BJ (cell line): ENCODE data around the gene ATP11A. TPM values are rescaled to one million over a fixed set of nuclear protein-coding genes. Genes with fewer than 3 reads are reported as not detected.

Source experiments
- CTCF ChIA-PET: fragments of 350-600 bp; formaldehyde crosslinking; extraction: SDS; loops from one replicate; lab custom pipeline; 2021; ENCODE audit warnings: antibody characterized with exemption, inconsistent platforms; lab: Yijun Ruan, JAX
- POLR2A ChIA-PET: fragments of 300-600 bp; sonication (Branson Sonifier 250); formaldehyde crosslinking; extraction: SDS; loops from one replicate; lab custom pipeline; 2021; ENCODE audit warnings: antibody characterized with exemption; lab: Charles Lee
- DNase-seq: peaks from one replicate; pipeline ENCODE4 v3.0.0-alpha.2; 2011; ENCODE audit warnings: low read depth
- H3K27me3 ChIP-seq: 2 replicates; pipeline ENCODE4 v1.6.0; 2011; ENCODE audit warnings: low read length; ENCODE audit not compliant: control insufficient read depth, insufficient read depth
- H3K36me3 ChIP-seq: 2 replicates; pipeline ENCODE4 v1.5.1; 2011; ENCODE audit warnings: low read length; ENCODE audit not compliant: control insufficient read depth, insufficient read depth
- H3K4me3 ChIP-seq: 2 replicates; pipeline ENCODE4 v1.5.1; 2011; ENCODE audit warnings: low read depth, mild to moderate bottlenecking, control low read depth, low read length
- polyA plus RNA-seq: library from polyadenylated mRNA; depleted of rRNA; stranded (reverse); fragments of >200 nt; gene quantifications from 2 replicates; pipeline ENCODE4 v1.2.3, GENCODE V29; 2011
- TF ChIP-seq, protein P1 (sequence below): IDR thresholded peaks from 2 replicates; pipeline ENCODE4 v1.5.1; 2011; ENCODE audit warnings: low read depth, mild to moderate bottlenecking, control low read depth, inconsistent platforms, low read length, moderate library complexity; ENCODE audit not compliant: insufficient read depth

Gene ATP11A
- polyA plus RNA-seq, 1 experiment: 1.9 TPM

DNA sequence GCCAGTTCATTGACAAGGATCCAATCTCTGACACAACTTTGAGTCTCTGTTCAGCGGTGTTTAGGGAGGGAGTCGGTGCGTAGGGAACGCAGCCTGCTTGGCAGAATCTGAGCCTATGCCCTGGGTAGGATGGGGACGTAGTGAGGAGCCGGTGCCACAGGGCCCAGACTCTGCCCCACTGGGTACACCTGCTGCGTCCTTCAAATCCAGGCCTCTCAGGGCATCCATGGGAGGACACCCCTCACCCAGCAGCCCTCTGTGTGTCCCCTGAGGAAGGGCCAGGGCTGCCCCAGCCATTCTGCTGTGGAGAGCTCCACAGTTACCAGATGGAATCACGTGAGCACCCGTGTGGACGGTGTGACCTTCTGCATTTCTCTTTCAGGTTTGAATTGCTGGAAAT is 146.0 kb downstream of the ATP11A start:
- TF ChIP-seq, protein P1, sequence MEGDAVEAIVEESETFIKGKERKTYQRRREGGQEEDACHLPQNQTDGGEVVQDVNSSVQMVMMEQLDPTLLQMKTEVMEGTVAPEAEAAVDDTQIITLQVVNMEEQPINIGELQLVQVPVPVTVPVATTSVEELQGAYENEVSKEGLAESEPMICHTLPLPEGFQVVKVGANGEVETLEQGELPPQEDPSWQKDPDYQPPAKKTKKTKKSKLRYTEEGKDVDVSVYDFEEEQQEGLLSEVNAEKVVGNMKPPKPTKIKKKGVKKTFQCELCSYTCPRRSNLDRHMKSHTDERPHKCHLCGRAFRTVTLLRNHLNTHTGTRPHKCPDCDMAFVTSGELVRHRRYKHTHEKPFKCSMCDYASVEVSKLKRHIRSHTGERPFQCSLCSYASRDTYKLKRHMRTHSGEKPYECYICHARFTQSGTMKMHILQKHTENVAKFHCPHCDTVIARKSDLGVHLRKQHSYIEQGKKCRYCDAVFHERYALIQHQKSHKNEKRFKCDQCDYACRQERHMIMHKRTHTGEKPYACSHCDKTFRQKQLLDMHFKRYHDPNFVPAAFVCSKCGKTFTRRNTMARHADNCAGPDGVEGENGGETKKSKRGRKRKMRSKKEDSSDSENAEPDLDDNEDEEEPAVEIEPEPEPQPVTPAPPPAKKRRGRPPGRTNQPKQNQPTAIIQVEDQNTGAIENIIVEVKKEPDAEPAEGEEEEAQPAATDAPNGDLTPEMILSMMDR: no peak

DNA sequence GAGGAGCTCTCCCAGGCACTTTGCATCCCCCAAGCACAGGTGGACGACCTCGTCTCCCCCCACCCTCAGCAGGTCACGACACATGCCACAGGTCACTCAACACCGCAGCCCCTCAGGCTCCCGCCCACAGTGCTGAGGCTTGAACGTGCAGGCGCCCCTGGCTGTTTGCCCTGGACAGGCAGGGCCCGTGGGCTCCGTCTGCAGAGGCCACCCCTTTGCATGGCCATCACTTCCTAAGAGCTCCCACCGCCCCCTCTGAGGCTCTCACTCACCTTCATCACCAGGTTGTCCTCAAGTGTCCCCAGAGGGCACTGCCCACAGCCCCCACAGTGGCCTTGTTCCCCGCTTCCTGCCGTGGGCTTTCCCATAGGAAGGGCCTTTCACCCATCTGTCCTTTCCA is 147.1 kb downstream of the ATP11A start:
- H3K27me3 ChIP-seq: no peaks in the 10 kb centered on the region

More for the DNA sequence above, 146.0 kb downstream of the ATP11A start:
- peaks cover 9% of the 10 kb centered on the region for H3K36me3 ChIP-seq
- H3K4me3 ChIP-seq: no peak overlapping the region
- CTCF ChIA-PET: no interaction called here
- no peaks in the 10 kb centered on the region for H3K27me3 ChIP-seq
- POLR2A ChIA-PET: no interaction called here
- DNase-seq: no peak

DNA sequence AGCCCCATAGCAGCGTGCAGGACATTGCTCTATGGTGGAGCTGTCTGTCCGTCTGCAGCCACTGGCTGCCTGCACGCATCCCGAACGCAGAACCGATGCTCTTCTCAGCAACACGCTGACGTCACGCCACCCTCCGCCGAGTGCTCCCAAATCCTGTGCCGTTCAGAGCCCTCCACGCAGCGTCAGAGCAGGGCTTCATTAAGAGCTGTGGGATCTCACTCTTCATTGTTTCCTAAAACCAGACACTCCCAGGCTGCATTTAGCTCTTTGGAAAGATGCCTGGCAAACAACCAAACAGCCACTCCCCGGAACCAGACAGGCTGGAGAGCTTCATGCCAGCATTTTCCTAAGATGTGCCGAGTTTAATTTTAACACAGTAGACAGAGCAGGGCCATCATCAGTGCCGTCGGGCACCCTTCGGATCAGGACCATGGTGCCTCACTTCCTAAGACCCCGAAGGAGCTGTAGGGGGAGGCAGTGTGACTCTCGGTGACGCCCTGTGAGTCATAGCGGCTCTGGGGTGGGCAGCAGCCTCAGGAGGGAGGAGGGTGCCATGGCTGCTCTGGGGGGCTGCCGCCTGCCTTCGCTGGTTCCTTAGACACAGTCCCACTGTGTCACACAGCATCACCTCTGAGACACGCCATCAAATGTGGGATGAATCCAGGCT is 147.7 kb downstream of the ATP11A start:
- peaks cover 8% of the 10 kb centered on the region for H3K36me3 ChIP-seq
- ChIA-PET CTCF (interaction anchor here (0.8 kb wide), 1 partner anchor 37 kb away, joined by 3 read pairs; no protein-coding TSS in a partner anchor), POLR2A (no interaction called here)
- TF ChIP-seq, protein P1: no peak
- H3K27me3 ChIP-seq: no peaks in the 10 kb centered on the region
- no peak for DNase-seq
- no peak overlapping the region for H3K4me3 ChIP-seq

More for the DNA sequence above, 147.1 kb downstream of the ATP11A start:
- TF ChIP-seq, protein P1: no peak
- Histone ChIP-seq H3K4me3 (no peak overlapping the region), H3K36me3 (peaks cover 8% of the 10 kb centered on the region)
- CTCF ChIA-PET: interaction anchor here (0.8 kb wide), 1 partner anchor 38 kb away, joined by 3 read pairs; no protein-coding TSS in a partner anchor
- no peak for DNase-seq
- POLR2A ChIA-PET: no interaction called here

DNA sequence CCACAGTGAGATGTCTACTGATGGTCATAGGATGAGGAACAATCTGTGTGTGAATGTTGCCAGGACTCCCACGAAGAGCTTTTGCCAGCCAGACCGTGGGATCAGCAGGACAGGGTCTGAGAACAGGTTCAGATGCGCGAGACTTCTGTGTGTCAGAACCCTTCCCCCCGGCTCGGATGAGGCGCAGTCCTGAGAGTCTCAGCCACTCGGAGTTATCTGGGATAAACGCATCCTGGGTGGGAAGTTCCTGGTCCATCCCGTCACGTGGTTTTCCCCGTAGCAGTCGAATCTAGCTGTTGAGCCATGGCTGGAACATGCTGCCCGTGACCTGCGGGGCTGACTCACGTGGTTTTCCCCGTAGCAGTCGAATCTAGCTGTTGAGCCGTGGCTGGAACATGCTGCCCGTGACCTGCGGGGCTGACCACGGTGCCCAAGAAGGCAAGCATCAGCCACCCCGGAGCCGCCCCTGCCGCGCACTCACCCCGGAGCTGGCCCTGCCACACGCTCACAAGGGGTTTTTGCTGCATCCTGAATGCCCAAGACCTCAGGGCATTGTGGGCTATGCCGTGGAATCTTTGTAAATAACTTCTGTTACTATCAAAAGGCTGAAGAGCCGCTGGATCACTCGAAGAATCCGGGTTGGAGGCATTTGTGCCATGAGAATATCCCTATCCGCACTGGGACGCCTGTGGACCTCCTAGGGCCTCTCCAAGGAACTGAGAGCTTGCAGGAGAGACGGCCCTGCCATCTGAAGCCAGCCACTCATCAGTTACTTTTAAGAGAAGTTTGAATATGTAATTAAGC is 148.4 kb downstream of the ATP11A start:
- DNase-seq: no peak
- CTCF ChIA-PET: no interaction called here
- Histone ChIP-seq H3K27me3 (no peaks in the 10 kb centered on the region), H3K36me3 (peaks cover 7% of the 10 kb centered on the region), H3K4me3 (no peak overlapping the region)
- TF ChIP-seq, protein P1: no peak
- POLR2A ChIA-PET: no interaction called here

DNA sequence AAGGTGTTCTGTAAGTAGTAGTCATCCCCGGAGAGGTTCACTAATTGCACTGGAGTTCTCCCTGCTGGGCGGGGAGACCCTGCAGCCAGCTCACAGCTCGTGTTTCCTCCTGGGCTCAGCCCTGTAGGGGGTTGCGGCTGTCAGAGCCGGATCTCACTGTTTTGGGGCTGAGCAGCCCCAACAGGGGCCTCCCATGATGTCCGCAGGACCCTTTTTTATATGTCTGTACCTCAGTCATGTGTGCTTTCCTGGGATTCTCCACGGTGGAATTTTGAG is 148.9 kb downstream of the ATP11A start:
- Histone ChIP-seq H3K27me3 (no peaks in the 10 kb centered on the region), H3K36me3 (peaks cover 6% of the 10 kb centered on the region), H3K4me3 (no peak overlapping the region)
- CTCF ChIA-PET: no interaction called here
- no peak for DNase-seq
- TF ChIP-seq, protein P1: no peak
- POLR2A ChIA-PET: no interaction called here
